Measurements from ENCODE around the gene TOGARAM2.

- no peak for TF ChIP-seq ZNF274 (IDR thresholded peaks at IDR 0.05; ENCODE audit: low read depth, low read length)
- no peak for TF ChIP-seq YY1 (IDR thresholded peaks at IDR 0.05; ENCODE audit: insufficient read depth, insufficient read length)
- TF ChIP-seq SUZ12 (IDR thresholded peaks at IDR 0.05; ENCODE audit: extremely low read depth, insufficient read depth, insufficient read length): no peak
These were observed 36.8 kb downstream of the TOGARAM2 start for GRCh38 chr2:29017716-29018435.
